ENCODE data around the gene AXIN1.
"Not testable (repeated sequence)": the region's sequence is repeated elsewhere in the genome, so short reads cannot be mapped to it uniquely, and the experiment has no call there.

Gene AXIN1

DNA sequence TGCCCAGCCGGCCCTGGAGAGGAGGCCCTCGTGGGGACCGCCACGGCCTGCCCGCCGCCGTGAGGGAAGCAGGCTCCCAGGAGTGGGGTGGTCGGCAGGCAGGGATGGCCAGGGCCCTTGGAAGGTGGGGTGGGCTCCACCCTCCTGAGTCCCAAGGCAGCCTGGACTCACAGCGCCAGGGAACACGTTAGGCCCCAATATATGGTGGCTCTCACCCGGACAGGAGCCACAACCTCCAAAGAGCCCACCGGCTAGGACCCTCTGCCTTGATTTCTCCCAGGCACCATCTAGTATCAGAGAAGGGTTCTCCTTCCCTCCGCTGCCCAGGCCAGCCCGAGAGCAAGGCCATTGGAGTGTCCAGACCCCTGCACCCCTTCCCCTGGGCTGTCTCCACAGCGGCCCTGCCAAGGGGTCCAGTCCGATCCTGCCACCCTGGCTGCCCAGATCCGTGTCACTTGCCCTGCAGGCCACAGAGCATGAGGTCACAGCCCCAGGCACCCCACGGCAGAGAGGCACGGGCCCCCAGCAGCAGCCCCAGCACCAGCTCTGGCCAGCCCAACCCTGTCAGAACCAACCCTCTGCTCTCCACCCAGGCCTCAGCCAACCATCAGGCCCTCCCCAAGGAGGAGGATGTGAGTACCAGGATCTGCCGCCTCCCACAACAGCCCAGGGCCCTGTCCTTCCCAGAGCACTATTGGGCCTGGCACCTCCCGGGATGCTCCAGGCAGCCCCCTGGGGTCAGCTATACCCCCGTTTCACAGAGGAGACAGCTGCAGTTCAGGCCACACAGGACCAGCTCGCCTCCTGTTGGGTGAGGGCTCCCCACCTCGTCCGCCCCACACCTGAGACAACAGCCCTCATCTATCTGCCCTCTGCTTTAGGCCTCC lies 1.1 kb upstream of the AXIN1 start:
- no peak for DNase-seq

DNA sequence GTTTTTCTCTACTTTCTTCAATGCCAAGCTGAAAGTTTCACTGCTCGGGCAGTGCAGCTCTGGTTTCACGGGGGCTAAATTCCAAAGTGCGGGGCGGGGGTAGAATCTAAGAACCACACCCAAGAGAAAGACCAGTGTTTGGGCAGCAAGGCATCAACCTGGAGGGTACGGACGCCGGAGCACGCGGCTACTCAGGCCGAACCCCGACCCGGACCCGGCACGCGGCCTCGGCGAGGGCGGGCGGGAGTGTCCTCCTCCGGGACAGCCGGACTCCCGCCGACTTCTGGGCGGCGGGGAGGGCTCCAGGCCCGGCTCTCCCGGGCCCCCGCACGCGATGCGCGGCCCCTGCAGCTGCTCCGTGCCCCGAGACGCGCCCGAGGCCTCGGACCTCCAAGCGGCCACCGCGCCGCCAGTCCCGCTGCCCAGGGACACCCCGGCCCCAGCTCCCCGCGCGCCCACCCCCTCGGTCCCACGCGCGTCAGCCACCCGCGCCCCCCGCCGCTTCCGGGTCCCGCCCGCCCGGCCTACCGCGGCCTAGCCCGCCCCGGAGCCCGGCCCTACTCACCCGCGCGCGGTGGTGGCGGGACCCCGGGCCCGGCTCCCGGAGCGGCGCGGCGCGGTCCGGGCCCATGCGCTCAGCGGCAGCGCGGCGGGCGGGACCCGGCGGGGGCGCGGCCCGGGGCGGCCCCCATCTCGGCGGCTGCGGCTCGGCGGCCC lies 561 bp downstream of the AXIN1 start:
- peak; percentile 37 for DNase-seq

DNA sequence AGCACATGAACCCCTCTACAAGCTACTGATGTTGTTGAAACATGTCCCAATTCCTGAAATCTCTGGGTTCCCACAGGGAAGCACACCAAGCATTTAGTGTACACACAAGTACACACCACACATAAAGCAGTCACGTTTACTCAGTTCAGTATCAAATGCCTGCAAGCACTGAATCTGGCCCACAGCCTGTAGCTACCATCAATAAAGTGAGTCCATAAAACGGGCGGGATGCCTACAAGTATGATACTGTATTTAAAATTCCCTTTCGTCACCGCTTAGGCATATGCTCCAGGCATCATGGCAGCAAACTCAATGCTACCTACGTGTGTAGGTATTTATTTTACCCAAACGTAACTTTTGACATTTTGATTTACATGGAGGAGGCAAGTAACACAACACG lies 2.3 kb downstream of the AXIN1 start:
- DNase-seq, result no peak

DNA sequence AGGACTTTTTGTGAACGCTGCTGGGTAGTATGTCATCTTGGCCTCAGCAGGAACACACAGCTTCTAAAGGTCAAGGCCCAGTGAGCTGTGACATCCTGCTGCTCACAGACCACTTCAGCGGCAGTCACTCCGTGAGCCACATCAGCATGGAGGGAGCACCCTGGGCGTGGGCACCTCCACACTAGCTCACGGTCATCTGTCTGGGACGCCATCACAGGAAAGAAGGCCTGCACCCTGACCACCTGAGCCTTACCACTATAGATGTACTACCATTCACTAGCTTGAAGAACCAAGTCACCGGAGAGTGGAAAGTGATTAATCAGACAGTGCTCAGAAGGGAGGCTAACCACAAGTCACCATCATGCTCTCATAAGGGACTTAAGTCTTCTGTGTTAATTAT lies 3.3 kb downstream of the AXIN1 start:
- DNase-seq, result no peak

DNA sequence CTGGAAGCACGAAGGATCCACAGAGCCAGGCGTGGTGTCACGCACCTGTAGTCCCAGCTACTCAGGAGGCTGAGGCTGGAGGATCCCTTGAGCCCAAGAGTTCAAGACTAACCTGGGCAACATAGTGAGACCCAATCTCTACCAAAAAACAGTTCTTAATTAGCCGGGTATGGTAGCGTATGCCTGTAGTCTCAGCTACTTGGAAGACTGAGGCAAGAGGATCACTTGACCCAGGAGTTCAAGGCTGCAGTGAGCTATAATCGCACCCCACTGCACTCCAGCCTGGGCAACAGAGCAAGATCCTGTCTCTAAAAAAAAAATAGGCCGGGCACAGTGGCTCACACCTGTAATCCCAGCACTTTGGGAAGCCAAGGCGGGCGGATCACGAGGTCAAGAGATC lies 4.0 kb downstream of the AXIN1 start:
- not testable (repeated sequence) for DNase-seq

DNA sequence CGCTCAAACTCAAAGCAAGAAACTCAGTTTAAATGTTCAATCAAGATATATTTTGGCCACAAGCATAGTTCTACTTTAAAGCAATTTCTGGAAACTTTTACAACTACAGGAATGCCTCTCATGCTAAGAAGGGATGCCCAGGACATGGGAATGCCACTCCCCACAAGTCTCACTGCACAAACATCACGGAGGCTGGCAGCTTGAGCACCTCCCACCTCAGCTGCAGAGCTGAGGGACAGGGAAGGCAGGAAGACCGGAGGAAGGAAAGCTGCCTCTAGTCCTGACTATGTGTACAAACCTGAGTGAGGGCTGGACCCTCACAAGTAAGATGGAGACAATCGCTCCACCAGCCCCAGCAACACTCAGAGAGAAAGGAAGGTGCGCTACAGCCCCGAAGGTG lies 5.3 kb downstream of the AXIN1 start:
- no peak for DNase-seq

DNA sequence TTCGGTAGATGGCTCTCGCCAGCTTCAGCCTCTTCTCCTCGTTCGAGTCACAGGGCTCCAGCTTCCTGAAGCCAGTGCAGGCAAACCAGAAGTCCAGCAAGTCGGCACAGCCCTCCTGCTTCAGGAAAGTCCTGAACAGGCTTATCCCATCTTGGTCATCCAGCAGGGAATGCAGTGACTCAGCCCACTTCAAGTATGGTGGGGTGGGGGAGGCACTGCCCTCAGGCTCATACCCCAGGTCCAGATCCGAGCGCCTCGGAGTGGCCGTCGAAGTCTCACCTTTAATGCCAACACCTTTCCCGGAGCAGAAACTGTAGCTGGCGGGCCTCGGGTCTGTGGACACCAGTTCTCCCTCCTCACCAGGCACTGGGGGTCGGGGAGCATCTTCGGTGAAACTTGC lies 5.9 kb downstream of the AXIN1 start:
- DNase-seq, result no peak

DNA sequence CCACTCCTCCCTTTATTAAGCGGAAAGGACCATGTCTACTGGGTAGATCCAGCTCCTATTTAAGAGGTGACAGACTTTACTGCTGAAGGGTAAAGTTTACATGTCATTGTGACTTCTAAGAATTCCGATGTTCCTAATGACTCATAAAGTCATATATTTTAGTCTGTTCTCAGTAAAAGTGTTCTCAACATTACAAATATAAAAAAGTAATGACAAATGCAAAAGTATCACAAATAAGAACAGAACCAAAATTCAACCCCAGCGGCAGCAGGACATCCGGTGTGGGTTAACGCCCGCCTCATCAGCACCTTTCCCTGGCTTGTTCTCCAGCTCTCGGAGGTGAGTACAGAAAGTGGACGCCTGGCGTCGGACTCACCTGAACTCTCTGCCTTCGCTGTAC lies 6.8 kb downstream of the AXIN1 start:
- peak; percentile 51 for DNase-seq

DNA sequence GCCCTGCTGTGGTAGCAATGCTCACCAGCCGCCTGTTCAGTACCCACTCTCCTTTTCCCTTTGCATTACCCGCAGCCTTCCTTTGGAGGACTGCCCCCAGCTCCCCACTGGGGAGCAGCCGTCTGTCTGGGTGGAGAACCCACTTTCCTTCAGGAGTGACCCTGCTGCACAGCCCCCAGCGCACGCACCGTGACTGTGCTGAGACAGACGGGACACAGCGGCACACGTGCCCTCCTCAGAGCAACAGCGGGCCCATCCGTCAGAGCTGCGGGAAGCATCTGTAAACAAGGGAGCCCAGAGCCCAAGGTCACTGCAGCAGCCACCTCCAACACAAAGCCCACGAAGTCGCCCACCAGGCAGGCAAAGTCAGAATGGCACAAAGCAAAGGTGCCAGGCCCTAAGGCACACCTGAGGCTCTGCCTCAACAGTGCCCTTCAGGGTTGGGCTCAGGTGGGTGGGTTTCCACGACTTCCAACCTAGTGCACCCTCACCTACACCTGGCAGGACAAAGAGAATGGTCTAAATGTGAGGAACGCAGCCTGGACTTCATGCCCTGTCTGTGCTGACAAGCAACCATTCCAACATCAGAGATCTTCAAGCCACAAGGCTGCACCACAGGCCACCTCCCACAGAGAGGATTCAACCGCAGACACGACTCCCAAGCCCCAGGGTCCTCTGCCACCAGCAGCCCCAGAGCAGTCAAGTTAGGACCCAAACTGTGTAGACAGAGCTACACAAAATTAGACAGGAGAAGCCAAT lies 9.9 kb downstream of the AXIN1 start:
- DNase-seq, result no peak

DNA sequence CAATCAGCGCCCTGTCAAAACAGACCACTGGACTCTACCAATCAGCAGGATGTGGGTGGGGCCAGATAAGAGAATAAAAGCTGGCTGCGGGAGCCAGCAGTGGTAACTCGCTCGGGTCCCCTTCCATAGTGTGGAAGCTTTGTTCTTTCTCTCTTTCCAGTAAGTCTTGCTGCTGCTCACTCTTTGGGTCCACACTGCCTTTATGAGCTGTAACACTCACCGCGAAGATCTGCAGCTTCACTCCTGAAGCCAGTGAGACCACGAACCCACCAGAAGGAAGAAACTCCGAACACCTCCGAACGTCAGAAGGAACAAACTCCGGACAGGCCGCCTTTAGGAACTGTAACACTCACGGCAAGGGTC lies 10.6 kb downstream of the AXIN1 start:
- DNase-seq, result not testable (repeated sequence)

DNA sequence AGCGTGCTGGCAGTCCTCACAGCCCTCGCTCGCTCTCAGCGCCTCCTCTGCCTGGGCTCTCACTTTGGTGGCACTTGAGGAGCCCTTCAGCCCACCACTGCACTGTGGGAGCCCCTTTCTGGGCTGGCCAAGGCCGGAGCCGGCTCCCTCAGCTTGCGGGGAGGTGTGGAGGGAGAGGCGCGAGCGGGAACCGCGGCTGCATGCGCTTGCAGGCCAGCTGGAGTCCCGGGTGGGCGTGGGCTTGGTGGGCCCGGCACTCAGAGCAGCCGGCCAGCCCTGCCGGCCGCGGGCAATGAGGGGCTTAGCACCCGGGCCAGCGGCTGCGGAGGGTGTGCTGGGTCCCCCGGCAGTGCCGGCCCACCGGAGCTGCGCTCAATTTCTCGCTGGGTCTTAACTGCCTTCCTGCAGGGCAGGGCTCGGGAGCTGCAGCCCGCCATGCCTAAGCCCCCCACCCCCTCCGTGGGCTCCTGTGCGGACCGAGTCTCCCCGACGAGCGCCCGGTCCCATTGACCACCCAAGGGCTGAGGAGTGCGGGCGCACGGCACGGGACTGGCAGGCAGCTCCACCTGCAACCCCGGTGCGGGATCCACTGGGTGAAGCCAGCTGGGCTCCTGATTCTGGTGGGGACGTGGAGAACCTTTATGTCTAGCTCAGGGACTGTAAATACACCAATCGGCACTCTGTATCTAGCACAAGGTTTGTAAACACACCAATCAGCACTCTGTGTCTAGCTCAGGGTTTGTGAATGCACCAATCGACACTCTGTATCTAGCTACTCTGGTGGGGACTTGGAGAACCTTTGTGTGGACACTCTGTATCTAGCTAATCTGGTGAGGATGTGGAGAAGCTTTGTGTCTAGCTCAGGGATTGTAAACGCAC lies 11.2 kb downstream of the AXIN1 start:
- DNase-seq, result not testable (repeated sequence)

DNA sequence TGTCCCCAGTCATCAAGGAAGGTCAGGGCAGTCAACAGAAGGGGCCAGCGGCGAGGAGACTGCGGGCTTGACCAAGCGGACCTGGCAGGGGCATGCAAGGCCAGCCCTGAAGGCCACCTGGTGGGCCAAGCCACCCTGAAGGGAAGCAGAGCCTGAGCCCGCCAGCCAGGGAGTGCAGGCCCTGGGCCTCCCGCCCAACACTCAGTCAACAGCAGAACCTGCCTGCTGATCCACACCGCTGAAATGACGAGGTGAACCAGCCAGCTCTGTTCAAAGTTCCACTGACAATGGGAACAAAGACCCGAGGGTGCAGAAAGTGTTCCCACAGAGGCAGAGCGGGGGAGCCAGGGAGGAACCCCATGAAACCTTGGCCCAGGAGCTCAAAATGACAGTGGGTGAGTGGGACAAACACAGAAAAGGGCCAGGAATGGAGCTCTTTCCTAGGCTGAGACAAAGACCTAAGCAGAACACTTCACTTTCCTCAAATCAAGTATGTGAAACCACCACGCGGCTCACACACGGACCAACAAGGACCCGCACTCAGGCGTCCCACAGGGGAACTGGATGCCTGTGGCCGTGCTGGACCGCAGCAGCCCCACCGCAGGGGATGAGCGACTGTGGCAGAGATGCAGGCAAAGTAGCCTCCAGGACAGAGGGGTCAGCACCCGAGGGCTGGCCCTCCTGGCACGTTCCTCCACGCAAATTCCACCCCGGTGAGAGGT lies 12.0 kb downstream of the AXIN1 start:
- DNase-seq, result no peak

DNA sequence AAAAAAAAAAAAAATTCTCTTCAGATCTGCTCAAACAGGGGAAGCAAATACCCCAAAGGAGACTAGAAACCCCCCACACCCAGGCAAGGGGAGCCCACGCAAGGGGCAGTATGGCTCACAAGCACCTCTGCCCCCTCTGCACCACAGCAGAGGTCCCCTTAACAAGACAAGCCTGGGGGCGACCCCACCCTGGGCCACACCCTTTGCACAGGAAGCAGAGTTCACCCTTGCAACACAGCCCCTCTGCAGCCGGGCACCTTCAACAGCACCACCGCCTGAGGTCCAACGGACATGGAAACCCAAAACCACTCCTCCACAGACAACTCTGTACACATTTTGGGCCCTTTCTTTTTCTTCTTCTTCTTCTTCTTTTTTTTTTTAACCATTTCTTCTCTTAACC lies 12.8 kb downstream of the AXIN1 start:
- DNase-seq, result no peak

DNA sequence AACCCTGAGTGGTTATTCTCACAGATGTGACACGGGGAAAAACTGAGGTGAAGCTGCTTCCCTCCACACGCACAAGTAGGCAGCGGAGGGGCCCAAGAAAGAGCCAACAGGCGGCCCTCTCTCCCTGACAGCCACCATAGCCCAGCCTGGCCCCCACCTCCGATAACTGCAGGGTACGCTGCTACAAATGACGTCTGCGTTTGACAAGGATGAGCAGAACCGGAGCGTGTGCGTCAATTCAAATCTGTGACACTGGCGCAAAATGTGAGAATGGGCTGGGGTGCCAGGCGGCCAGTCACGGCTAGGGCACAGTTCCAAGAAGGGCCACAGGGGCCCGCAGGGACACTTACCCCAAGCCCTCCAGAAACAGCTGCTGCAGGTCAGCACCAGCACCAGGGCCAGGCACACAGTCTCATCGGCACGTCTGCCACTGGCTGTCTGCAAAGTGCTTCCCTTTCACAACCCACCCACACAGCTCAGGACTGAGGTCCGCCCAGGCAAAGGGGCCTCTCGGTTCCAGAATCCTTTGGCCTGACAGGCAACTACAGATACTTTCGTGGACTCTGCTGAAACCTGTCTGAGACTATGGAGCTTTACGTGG lies 14.4 kb downstream of the AXIN1 start:
- no peak for DNase-seq

DNA sequence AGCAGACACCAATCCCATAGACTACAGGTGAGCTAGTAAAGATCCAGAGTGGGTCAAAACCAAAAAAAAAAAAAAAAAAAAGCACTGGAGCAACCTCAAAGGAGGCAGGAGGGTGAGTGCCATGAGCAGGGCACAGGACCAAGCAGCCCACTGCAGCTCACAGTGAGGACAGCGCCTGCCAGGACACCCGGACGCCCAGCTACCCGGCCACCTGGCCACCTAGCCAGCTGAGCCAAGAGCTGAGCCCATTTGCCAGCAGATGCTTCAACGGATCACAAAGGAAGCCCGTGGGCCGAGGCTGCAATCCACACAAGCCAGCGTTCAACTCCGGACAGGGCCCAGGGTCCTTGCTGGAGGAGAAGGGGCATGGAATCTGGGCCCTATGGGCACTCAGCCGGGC lies 15.1 kb downstream of the AXIN1 start:
- no peak for DNase-seq

DNA sequence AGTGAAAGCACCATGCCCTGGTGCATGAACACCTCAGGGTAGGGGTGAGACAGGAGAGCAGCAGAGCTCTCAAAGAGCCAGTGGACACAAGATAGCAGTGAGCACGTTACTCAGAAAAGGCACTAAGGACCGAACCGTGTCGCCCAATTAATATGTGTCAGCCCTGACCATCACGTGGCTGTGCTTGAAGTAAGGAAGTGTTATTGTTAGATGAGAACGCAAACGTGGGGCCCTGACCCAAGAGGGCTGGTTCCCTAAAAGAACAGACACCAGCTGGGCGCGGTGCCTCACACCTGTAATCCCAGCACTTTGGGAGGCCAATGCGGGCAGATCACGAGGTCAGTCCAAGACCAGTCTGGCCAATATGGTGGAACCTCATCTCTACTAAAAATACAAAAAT lies 16.3 kb downstream of the AXIN1 start:
- no peak for DNase-seq

DNA sequence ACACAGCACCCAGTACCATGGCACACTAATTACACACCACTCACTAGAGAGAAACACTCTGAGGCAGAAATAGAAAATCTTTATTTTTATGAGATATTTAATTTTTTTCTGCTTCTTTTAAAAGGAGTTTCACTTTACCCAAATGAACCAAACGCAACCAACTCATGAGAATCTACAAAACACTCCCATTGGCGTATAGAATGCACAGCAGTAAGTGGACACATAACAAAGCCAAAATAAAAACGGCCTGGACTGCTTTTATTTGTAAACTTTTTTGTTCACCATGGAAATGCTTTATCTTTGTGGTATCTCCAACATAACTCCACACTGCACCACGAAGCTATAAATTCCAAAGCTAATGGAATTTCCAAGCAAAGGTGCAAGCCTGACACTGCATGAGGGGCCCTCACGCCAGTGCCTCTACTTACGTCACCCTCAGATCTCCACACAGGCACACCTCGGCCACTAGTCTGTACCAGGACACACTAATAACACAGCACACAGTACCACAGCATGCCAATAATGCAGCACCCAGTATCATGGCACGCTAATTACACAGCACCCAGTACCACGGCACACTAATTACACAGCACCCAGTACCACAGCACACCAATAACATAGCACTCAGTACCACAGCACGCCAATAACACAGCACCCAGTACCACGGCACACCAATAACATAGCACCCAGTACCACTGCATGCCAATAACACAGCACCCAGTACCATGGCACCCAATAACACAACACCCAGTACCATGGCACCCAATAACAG lies 17.5 kb downstream of the AXIN1 start:
- not testable (repeated sequence) for DNase-seq

DNA sequence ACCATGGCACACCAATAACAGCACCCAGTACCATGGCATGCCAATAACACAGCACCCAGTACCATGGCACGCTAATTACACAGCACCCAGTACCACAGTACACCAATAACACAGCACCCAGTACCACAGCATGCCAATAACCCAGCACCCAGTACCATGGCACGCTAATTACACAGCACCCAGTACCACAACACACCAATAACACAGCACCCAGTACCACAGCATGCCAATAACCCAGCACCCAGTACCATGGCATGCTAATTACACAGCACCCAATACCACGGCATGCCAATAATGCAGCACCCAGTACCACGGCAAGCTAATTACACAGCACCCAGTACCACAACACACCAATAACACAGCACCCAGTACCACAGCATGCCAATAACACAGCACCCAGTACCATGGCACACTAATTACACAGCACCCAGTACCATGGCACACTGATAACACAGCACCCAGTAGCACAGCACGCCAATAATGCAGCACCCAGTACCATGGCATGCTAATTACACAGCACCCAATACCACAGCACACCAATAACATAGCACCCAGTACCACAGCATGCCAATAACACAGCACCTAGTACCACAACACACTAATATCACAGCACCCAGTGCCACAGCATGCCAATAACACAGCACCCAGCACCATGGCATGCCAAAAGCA lies 18.2 kb downstream of the AXIN1 start:
- DNase-seq, result not testable (repeated sequence)

DNA sequence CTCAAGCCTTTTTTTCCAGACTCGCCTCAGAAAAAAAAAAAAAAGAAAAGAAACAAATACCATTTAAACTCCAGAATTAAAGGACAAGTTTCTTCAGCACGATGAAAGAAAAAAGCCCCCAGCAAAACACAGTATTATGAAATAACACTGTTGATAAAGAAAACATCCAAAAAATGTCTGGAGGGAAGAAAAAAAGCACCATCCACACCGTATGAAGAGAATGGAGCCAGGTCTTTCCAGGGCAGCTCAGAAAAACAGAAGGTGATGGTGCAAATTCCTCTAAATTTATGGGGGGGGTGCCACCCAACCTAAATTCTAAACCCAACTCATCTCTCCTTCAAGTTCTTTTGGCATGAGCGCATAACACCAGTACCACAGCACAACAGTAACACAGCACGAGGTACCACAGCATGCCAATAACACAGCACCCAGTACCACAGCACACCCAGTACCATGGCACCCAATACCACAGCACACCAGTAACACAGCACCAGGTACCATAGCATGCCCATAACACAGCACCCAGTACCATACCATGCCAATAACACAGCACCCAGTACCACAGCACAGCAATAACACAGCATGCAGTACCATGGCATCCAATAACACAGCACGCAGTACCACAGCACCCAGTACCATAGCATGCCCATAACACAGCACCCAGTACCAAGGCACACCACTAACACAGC lies 19.0 kb downstream of the AXIN1 start:
- DNase-seq, result no peak
